HG03039 (cell line): ENCODE data around the gene ASF1A.

ENCODE experiments used
- ATAC-seq: cut with Tn5 transposase; IDR thresholded peaks from one replicate; pipeline ENCODE4 v1.9.1; 2021; ENCODE audit warnings: mild to moderate bottlenecking, moderate library complexity; ENCODE audit not compliant: unreplicated experiment

ASF1A gene

DNA sequence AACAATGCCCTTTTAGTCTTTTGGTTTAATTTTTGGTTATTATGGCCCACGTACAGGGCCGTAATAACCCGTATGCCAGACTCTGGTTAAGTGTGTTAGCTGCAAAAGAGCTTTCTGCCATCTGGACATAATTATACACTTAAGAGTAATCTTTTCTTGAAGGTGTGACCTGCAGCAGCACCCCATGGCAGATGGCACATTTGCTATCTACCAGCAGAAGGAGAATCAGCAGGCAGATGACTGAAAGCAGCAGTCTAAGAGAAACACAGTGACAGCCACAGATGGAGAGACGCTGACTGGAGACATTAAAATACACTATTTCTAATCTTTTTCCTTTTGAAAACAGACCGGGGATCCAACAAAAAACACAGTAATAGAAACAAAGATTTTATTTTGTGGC is 18.7 kb downstream of the ASF1A start:
- no peak for ATAC-seq

DNA sequence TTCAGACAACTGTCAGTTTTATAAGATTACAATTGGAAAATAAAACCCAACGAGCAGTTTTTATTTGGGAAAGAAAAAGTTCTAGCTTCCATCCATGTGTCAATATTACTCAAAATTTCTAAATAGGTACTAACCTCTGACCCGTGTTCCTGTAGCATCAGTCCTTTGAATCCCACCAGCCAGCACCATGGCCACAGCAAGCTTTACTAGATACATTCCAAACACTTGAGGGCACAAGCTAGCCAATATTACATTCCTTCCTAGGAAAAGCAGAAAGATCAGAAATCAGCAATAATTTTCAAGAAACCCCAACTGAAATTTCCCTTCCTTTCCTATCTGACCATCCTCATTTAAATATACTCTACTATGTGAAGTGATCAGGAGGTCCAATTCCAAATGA is 19.2 kb downstream of the ASF1A start:
- ATAC-seq, result no peak

DNA sequence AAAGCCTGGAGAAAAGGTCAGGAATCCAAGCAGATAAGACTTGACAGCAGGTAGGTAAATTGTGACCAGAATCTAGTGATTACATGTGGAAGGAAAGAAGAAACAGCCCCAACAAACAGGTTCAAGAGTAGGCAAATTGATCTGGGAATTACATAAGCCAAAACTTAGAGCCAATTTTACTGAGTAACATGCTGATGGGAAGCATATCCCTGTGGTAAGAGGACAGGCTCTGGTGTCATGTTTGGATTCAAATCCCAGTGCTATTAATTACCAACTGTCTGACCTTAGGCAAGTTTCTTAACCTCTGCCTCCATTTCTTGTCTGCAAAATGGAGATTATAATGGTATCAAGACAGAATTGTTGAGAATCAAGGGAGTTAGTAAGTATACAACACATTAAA is 20.6 kb downstream of the ASF1A start:
- no peak for ATAC-seq

DNA sequence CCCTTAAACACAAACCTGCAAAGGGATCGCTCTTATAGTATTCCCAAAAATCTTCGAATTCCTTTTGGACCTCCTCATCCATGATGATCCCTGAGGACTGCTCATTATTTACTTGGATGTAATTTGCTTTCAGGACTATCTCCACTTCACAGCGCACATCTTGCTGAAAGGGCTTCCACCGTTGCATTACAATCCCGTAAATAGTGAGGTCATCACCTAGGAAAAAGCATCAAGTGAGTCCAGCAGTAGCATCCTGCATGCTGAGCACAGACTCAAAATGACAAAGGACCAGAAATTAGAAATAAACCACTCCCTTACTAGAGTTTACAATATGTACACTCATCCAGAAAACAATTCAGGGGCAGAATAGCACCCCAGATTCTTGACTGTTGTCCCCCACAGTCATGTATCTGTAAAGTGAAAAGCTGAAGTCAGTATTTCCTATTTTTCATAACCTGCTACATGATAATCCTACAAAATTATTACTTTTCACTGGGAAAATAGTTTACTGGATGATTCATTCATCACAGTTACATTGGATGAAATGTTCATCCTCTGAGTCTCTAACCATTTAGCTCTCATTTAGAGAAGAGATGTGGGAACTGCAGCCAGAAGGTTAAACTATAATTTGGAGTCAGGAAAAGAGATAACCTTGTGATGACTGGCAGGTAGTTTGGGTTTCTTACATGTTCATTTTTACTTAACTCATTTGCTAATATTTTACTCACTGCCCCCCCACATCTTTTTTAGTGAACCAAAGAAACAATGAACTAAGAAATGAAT is 23.8 kb downstream of the ASF1A start:
- no peak for ATAC-seq

DNA sequence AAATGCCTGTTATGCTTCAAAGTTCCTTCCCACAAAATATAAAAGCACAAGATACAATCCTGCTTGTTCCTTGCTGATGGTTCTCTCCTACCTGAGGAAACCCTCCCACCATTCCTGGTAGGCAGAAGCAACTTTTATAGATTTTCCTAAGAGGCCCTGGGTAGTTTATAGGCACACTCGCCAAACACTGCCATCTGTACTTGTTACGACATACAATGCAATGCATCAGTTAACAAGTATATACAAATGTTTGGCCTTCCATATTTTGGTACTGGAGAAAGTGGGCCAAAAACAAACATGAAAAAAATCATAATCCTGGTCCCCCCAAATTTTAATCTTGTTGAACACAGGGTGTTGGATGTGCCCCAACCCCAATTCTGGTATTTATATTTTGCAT is 24.4 kb downstream of the ASF1A start:
- no peak for ATAC-seq

DNA sequence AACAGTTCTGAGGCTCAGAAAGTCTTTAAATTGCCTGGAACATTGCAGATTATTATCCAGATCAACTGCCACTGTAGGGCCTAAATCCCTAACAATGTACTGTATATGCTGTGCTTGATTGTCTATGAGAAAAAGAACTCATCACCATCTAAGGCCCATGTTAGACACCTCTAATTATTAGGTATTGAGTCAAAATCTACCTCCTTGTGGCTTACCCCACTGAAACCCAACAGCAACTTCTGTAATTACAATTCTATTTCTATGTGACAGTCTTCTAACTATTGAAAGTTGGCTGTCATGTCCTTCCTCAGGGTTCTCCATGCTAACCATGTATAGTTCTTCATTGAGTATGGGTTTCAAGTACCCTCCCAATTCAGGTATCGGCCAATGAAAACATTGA is 27.1 kb downstream of the ASF1A start:
- ATAC-seq, result no peak

DNA sequence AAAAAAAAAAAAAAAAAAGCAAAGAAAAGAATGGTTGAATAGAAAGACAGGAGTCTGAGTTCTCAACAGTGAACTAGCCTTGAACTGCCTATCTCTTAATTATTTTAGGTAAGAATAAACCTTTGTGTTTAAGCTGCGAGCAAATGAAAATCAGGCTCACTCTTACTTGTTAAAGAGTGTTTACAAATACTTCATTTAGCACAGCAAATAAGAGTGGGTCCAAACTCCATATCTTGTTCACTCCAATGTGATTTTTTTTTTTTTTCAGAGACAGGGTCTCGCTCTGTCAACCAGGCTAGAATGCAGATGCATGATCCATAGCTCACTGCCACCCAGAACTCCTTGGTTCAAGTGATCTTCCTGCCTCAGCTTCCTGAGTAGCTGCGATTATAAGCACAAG is 29.1 kb downstream of the ASF1A start:
- ATAC-seq, result no peak

DNA sequence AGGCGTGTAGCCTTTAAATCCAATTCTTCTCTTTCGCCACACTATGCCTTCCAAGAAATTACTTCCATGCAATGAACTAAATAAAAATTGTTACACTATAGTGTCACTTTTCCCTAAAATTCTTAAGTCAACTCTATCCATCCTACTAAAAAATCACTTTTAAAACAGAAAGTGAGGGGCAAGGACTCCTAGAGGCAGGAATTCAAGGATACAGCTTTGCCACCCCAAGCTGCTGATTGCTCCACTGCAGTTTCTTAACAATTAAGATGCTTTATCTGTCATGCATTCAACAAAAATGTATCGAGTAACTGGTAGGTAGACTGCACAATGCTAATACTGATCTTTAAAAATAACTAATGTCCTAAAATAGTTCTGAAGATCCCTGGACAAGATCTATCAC is 36.7 kb downstream of the ASF1A start:
- ATAC-seq, result no peak

DNA sequence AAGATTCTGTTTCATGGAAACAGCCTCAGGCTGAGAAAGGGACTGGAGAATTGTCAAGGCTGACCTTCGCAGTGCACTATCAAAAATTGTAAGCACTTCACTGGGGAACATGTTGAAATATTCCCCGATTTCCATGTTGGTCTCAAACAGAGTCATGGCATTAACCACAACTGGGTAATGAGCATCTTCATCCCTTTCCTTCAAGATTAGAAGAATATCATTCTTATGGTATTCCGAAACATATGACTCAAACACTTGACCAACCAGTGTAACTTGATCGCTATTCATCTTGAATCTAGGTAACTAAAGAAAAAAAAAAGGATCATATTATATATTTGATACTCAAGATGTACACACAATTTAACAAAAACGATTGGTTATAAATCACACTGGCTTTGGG is 37.5 kb downstream of the ASF1A start:
- no peak for ATAC-seq

DNA sequence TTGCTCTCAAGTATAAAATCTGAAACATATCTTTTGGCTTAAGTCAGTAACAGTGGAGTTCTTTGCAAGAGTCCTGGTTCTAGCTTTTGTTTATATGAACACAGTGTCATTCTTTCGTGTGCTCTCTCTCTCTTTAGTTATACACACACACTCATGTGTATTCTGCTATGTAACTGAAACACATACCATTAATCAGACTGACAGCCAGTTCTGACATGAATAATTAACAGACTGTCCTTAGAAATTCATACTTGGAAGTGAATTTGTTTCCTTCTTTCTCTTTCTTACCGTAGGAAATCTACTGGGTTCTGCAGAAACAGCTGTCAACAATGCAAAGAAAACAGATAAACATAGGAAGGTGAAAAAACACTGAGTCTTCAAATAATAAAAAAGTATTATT is 38.5 kb downstream of the ASF1A start:
- ATAC-seq, result no peak

DNA sequence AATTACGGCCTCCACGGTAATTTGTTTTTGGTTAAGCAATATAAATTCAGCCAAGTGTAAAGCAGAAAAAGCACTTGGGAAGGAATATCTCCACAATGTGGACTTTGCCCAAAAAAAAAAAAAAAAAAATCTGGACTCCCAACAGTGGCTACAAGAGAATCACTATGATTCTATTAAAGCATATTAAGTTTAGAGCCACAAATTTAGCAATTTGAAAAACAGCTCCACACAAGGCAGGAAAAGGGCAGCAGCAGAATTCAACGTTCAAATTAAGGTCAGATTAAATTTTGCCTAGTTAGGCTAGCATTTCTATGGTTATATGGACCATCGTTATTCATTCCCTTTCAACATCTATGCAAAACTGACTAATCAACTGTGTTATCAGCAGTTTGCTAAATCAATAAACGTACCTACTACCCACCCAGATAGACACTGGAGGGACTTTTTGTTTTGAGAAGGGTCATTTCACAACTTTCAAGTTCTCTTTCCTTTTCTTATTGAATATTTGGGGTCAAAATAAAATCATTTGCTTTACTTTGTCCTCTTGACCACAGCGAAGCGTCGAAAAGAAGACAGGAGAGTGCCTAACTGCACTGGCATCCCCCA is 40.0 kb downstream of the ASF1A start:
- ATAC-seq, result no peak

DNA sequence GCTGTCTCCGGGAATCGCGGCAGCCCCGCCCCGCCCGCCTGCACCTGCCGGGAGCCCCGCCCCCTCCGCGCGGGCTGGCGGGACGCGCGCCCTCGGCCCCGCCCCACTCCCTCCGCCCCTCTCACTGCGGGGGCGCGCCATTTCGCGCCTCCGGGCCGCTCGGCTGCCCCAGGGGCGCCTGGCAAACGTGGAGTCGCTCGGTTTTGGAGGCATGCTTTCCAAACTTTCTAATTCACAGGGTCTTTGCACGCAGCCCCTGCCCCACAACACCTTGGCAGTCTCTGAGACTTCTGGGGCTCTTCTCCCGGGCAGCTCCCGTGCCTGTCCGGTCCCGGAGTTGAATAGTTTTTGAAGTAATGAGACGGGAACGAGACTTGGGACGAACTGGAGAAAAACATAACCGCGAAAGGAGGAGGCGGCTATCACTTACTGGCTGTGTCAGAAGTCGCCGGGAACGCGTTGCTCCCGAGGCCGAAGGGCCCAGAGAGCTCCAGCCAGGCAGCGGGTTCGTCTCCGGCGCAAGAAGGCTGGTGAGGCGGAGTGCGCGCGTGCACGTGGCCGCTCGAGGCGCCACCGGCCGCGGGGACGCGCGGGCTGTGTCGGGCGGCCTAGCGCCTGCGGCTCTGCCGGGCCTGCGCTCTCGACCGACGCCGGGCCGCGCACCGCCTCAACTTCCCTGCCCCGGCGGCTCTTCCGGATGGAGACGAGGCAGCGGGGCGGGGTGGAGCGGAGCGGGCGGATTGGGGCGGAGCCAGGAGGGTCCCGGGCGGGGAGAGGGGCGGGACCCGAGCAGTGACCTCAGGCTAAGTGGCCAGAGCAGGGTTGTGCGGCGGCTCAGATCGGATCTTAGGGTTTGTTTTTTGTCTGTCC is 40.7 kb downstream of the ASF1A start, which contains the start of gene MCM9:
Gene MCM9, minus strand, starts transcription at position 699 of the 870 bp plus-strand sequence. CDS start 3,436 bp downstream, outside the sequence.
- peak; percentile 96 for ATAC-seq

DNA sequence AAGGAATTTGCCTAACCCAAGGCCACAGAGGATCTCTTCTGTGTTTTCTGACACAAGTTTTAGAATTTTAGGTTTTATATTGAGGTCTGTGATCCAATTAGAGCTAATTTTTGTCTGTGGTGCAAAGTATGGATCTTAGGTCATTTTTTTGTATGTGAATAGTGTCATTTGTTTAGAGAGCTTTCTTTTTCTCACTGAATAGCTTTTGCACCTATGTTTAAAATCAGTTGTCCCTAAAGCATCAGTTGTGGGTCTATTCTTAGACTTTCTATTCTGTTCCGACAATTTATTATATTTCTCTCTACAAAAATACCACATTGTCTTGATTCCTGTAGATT is 41.3 kb downstream of the ASF1A start:
- ATAC-seq, result no peak

DNA sequence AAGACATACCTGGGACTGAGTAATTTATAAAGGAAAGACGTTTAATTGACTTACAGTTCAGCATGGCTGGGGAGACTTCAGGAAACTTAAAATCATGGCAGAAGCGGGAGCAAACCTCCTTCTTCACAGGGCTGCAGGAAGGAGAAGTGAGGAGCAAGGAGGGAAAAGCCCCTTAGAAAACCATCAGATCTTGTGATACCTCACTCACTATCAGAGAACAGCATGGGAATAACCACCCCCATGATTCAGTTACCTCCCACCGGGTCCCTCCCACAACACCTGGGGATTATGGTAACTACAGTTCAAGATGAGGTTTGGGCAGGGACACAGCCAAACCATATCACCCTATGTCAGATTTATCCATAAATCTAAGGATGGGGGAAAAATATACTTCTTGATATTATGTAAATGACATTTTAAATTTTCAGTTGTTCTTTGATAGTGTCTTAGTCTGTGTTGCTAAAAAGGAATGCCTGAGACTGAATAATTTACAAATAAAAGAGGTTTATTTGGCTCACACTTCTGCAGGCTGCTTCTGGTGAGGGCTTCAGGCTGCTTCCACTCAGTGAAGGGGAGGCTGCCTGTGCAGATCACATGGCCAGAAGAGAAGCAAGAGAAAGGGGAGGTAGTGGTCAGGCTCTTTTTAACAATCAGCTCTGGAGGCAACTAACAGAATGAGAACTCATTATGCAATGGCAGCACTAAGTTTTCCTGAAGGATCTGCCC is 42.2 kb downstream of the ASF1A start:
- ATAC-seq, result no peak

DNA sequence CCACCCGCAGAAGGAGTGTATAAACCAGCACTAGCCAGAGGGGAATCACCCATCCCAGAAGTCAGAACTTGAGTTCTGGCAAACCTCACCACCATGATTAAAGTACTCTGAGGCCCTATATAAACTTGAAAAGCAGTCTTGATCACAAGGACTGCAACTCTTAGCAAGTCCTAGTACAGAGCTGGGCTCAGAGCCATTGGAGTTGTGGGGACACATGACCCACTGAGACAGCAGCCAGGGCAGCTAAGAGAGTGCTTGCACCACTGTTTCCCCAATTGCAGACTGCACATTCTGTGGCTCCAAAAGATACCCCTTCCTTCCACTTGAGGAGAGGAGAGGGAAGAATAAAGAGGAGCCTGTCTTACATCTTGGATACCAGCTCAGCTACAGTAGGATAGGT is 45.7 kb downstream of the ASF1A start:
- no peak for ATAC-seq

DNA sequence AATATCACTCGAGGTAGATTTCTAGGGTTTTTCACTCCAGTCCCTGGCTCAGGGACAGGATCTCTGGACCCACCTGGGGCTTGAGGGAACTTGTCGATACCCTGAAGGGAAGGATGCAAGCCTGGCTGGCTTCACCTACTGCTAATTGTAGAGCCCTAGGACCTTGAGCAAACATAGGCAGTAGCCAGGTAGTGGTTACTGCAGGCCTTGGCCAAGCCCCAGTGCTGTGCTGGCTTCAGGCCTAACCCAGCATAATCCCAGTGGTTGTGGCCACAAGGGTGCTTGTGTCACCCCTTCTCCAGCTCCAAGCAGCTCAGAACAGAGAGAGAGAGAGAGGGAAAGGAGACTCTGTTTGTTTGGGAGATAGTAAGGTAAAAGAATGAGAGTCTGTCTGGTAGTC is 46.8 kb downstream of the ASF1A start:
- ATAC-seq, result no peak

DNA sequence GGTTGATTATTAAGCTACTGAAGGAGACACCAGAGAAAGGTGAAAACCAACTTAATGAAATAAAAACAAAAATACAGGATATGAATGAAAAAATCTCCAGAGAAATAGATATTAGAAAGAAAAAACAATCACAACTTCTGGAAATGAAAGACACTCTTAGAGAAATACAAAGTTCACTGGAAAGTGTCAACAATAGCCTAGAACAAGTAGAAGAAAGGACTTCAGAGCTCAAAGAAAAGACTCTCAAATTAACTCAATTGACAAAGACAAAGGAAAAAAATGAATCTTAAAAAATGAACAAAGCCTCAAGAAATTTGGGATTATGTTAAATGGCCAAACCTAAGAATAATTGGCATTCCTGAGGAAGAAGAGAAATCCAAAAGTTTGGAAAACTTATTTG is 51.3 kb downstream of the ASF1A start:
- ATAC-seq, result no peak

DNA sequence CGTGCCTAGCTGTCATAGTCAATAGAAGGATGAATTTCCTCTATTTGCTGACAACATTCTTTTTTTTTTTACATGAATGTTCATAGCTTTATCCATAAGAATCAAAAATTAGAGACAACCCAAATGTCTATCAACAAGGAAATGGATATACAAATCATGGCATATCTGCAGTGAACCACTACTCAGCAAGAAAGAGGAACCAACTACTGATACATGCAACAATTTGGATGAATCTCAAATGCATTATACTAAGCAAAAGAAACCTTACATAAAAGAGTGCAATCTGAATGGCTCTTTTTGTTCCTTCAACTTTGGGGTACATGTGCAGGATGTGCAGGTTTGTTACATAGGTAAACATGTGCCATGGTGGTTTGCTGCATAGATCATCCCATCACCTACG is 58.7 kb downstream of the ASF1A start:
- no peak for ATAC-seq

DNA sequence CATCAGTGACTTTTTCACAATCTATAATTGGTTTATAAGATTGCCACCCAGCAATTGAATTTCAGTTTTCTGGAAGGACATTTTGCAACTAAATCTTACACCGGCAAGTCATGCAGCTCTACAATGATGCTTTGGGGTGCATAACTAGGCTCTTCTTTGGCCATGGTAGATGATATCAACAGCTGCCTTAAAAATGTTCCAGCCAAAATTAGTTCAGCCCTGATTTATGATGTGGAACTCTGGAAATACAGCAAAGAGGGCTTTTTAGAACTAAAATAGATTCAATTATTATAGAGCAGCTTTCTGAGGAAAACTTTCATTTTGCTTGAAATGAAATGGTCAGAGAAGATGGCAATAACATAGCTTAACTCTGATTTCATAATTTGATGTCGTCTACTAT is 59.4 kb downstream of the ASF1A start:
- no peak for ATAC-seq
